ENCODE data around the gene ZFPM1. TPM values are rescaled to one million over a fixed set of nuclear protein-coding genes. Genes with fewer than 3 reads are reported as not detected.
"Not testable (repeated sequence)": the region's sequence is repeated elsewhere in the genome, so short reads cannot be mapped to it uniquely, and the experiment has no call there.

ZFPM1 gene
- total RNA-seq, 1 experiment from 2014 or later = 0.75 TPM

DNA sequence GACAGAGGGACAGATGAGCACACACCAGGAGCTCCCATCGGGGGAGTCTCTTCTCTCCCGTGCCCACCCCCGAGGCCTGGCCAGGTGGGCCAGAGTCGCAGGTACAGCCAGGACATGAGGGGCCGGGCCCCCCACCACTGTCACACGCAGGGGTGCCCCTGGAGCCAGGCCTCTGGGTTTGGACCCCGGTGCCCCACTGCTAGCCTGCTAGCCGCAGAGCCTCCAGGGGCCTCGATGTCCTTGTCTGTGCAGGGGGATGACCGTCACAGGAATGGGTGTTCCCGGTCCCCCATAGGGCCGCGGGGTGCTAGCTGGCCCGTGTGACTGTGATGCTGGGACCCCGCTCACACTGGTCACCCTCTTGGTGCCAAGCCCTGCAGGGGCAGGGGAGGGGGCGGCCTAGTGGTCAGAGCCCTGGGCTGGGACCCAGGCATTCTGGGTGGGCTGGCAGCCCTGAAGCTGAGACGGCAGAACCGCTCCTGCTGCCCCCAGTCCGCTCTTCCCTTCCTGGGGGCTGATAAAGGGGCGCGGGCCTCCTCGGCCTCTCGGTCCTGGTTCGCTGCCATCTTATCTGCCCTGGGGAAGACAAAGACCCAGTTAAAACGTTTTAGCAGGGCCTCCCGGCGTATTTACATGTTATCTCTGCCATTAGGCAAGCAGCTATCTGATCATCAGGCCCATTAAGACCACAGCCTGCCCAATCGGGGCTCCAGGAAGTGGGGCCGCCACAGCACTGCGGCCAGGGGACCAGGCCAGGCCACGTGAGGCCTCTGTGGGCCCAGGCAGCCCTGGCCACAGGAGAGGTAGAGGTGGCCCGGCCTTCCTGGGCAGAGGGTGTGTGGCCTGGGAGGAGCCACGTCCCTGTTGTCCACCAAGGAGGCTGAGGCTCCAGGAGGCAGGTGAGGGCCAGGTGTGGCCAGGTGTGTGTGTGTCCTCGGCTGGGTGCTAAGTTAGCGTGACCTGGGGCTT lies 59.9 kb downstream of the ZFPM1 start:
- H3K9ac ChIP-seq (ENCODE audit: low read length) = no peak overlapping the region
- no peaks in the 10 kb centered on the region for H3K9me3 ChIP-seq (ENCODE audit: low read length)
- H4K20me1 ChIP-seq (ENCODE audit: insufficient read depth, low read depth, low read length) = no peaks in the 10 kb centered on the region
- DNase-seq = no peak
- H3K36me3 ChIP-seq (ENCODE audit: insufficient read depth, low read length) = no peaks in the 10 kb centered on the region
- H3K9me2 ChIP-seq (replicated peaks; ENCODE audit: insufficient read depth, low read length) = no peaks in the 10 kb centered on the region
- H3K4me2 ChIP-seq (ENCODE audit: low read depth, low read length, poor library complexity, severe bottlenecking) = no peak overlapping the region
- no peaks in the 10 kb centered on the region for H3K27me3 ChIP-seq (ENCODE audit: low read length)
- H3K4me3 ChIP-seq (ENCODE audit: low read length) = no peak overlapping the region
- H3K79me2 ChIP-seq (ENCODE audit: low read length) = no peaks in the 10 kb centered on the region
- H3K4me1 ChIP-seq (ENCODE audit: low read length) = no peaks in the 10 kb centered on the region
- H3K27ac ChIP-seq (ENCODE audit: low read length) = no peak overlapping the region
- H2AFZ ChIP-seq (ENCODE audit: low read length) = no peak overlapping the region

DNA sequence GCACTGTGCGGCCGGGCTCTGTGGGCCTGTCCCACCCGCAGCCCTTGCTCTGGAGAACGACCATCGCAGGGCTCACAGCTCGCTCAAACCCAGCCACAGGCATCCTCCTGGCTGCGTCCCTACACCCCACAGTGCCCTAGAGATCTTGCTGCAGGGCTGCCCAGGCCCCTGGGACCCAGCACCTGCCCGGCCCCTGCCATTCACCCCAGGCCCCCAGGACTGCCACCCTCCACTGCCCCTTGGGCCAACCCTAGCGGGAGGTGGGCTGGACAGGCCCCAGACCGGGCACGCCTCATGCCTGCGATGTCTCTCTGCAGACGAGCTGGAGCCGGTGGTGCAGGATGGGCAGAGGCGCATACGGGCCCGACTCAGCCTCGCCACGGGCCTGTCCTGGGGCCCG lies 61.0 kb downstream of the ZFPM1 start:
- no peak overlapping the region for H3K9ac ChIP-seq (ENCODE audit: low read length)
- DNase-seq = no peak
- H2AFZ ChIP-seq (ENCODE audit: low read length) = no peak overlapping the region
- H3K27ac ChIP-seq (ENCODE audit: low read length) = no peak overlapping the region
- no peak overlapping the region for H3K4me2 ChIP-seq (ENCODE audit: low read depth, low read length, poor library complexity, severe bottlenecking)
- H3K9me2 ChIP-seq (replicated peaks; ENCODE audit: insufficient read depth, low read length) = no peaks in the 10 kb centered on the region
- H3K27me3 ChIP-seq (ENCODE audit: low read length) = no peaks in the 10 kb centered on the region
- H3K4me3 ChIP-seq (ENCODE audit: low read length) = no peak overlapping the region
- H3K79me2 ChIP-seq (ENCODE audit: low read length) = no peaks in the 10 kb centered on the region
- H3K4me1 ChIP-seq (ENCODE audit: low read length) = no peaks in the 10 kb centered on the region
- H4K20me1 ChIP-seq (ENCODE audit: insufficient read depth, low read depth, low read length) = no peaks in the 10 kb centered on the region
- H3K9me3 ChIP-seq (ENCODE audit: low read length) = no peaks in the 10 kb centered on the region
- H3K36me3 ChIP-seq (ENCODE audit: insufficient read depth, low read length) = no peaks in the 10 kb centered on the region

DNA sequence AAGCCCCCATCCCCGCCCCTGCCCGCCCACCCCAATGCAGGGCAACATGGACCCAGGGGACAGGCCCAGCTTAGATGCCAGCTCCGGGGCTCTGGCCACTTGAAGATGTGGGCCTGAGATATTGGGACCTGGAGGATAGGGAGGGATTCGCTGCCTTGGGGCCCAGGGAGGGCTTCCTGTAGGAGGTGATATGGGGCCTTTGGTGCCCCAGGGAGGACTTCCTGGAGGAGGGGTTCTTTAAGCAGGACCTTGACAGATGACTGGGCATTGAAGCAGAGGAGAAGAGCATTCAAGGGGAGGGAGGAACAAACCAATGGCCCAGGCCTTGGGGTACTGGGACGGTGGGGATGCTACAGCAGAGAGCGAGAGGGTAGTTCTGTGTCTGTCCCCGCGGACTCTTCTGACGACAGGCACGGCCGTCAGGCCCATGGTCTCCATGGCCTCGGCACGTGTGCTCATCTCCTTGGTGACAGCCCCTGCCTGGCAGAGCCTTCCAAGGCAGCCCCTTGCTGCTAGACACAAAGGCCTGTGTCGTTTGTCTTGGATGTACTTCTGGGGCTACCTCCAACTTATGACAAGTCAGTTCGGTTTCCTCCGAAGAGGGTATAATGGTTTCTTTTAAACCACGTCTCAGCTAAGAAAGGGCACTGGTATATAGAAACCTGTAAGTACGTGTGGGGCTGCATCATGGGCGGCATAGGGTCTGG lies 61.6 kb downstream of the ZFPM1 start:
- H3K36me3 ChIP-seq (ENCODE audit: insufficient read depth, low read length) = no peaks in the 10 kb centered on the region
- H3K9me3 ChIP-seq (ENCODE audit: low read length) = no peaks in the 10 kb centered on the region
- no peak overlapping the region for H3K9ac ChIP-seq (ENCODE audit: low read length)
- no peaks in the 10 kb centered on the region for H3K79me2 ChIP-seq (ENCODE audit: low read length)
- no peaks in the 10 kb centered on the region for H4K20me1 ChIP-seq (ENCODE audit: insufficient read depth, low read depth, low read length)
- no peak overlapping the region for H3K4me2 ChIP-seq (ENCODE audit: low read depth, low read length, poor library complexity, severe bottlenecking)
- no peaks in the 10 kb centered on the region for H3K9me2 ChIP-seq (replicated peaks; ENCODE audit: insufficient read depth, low read length)
- no peaks in the 10 kb centered on the region for H3K27me3 ChIP-seq (ENCODE audit: low read length)
- H2AFZ ChIP-seq (ENCODE audit: low read length) = no peak overlapping the region
- DNase-seq = no peak
- no peak overlapping the region for H3K4me3 ChIP-seq (ENCODE audit: low read length)
- no peak overlapping the region for H3K27ac ChIP-seq (ENCODE audit: low read length)
- H3K4me1 ChIP-seq (ENCODE audit: low read length) = no peaks in the 10 kb centered on the region

DNA sequence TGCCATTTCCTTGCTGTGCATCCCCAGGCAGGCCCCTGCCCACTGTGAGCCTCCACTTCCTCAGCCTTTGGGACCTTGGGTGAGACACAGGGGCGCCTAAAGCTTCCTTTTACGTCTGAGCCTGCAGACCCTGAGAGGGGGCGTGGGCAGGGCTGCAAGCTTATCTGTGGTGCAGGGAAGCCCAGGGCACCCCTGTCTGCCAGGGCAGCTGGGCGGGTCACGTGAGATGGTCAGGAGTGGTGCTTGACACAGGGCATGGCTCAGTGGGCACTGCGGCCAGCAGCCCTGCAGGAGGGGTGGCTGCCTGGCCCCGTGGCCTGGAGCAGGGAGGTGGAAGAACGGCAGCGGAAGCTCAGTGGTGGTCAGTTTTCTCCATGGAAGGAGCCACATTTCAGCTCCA lies 62.3 kb downstream of the ZFPM1 start:
- H3K4me3 ChIP-seq (ENCODE audit: low read length) = no peak overlapping the region
- H2AFZ ChIP-seq (ENCODE audit: low read length) = no peak overlapping the region
- no peaks in the 10 kb centered on the region for H4K20me1 ChIP-seq (ENCODE audit: insufficient read depth, low read depth, low read length)
- H3K27me3 ChIP-seq (ENCODE audit: low read length) = no peaks in the 10 kb centered on the region
- H3K9me3 ChIP-seq (ENCODE audit: low read length) = no peaks in the 10 kb centered on the region
- DNase-seq = no peak
- H3K9ac ChIP-seq (ENCODE audit: low read length) = no peak overlapping the region
- H3K4me1 ChIP-seq (ENCODE audit: low read length) = no peaks in the 10 kb centered on the region
- H3K4me2 ChIP-seq (ENCODE audit: low read depth, low read length, poor library complexity, severe bottlenecking) = no peak overlapping the region
- H3K27ac ChIP-seq (ENCODE audit: low read length) = no peak overlapping the region
- H3K9me2 ChIP-seq (replicated peaks; ENCODE audit: insufficient read depth, low read length) = no peaks in the 10 kb centered on the region
- no peaks in the 10 kb centered on the region for H3K36me3 ChIP-seq (ENCODE audit: insufficient read depth, low read length)
- no peaks in the 10 kb centered on the region for H3K79me2 ChIP-seq (ENCODE audit: low read length)

DNA sequence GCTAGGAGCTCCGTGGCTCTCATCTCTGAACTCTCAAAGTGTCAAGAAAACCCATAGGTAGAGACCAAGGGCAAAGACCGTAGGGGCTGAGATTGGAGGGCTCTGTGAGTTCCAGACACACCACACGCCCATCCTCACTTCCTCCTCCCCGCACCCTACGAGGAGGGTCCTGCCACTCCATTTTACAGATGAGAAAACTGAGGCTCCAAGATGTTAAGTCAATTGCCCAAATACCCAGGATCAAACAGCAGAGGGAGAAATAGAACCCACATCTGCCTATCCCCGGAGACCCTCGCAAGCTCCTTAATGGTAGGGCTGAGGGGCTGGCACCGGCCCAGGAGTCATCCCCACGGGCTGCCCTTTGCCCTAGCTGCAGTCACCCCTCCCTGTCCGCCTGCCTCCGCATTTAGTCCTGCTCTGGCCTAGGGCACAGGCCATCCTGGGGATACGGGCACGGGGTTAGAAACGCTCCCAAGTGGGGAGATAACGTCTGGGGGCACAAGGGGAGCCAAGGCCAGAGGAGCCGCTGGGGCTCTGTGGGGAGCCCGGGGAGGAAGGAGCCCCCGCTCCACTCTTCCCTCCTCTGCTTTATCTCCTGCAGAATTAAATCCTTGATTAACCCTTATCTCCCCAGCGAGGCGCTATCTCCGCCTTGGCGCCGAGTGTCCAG lies 63.0 kb downstream of the ZFPM1 start:
- no peak for DNase-seq
- H3K36me3 ChIP-seq (ENCODE audit: insufficient read depth, low read length) = no peaks in the 10 kb centered on the region
- no peaks in the 10 kb centered on the region for H4K20me1 ChIP-seq (ENCODE audit: insufficient read depth, low read depth, low read length)
- no peaks in the 10 kb centered on the region for H3K9me2 ChIP-seq (replicated peaks; ENCODE audit: insufficient read depth, low read length)
- H3K4me1 ChIP-seq (ENCODE audit: low read length) = no peaks in the 10 kb centered on the region
- H3K27me3 ChIP-seq (ENCODE audit: low read length) = no peaks in the 10 kb centered on the region
- no peak overlapping the region for H3K4me3 ChIP-seq (ENCODE audit: low read length)
- no peaks in the 10 kb centered on the region for H3K79me2 ChIP-seq (ENCODE audit: low read length)
- no peak overlapping the region for H3K27ac ChIP-seq (ENCODE audit: low read length)
- no peaks in the 10 kb centered on the region for H3K9me3 ChIP-seq (ENCODE audit: low read length)
- no peak overlapping the region for H3K4me2 ChIP-seq (ENCODE audit: low read depth, low read length, poor library complexity, severe bottlenecking)
- no peak overlapping the region for H2AFZ ChIP-seq (ENCODE audit: low read length)
- no peak overlapping the region for H3K9ac ChIP-seq (ENCODE audit: low read length)

DNA sequence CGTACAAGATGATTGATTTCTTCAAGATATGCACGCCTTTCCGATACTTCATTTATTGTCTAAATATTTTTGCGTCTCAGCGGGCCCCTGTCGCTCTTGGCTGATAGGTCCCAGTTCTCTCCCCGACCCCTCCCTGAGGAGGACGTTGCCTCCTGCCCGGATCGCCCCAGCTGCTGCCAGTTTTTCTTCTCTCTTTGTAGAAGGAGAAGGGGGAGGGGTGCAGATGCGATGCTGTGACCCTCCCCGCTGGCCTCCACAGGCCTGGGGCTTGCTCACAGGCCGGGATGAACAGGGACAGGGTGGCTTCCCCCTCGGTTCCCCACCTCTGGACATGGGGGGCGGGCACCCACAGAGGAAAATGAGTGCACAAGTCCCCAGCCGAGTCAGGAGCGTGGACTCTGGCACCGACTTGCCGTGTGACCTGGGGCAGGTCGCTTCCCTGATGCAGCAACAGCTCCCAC lies 63.6 kb downstream of the ZFPM1 start:
- no peaks in the 10 kb centered on the region for H3K4me1 ChIP-seq (ENCODE audit: low read length)
- no peak overlapping the region for H3K4me3 ChIP-seq (ENCODE audit: low read length)
- no peaks in the 10 kb centered on the region for H3K27me3 ChIP-seq (ENCODE audit: low read length)
- no peak overlapping the region for H3K4me2 ChIP-seq (ENCODE audit: low read depth, low read length, poor library complexity, severe bottlenecking)
- no peaks in the 10 kb centered on the region for H3K9me3 ChIP-seq (ENCODE audit: low read length)
- no peaks in the 10 kb centered on the region for H3K79me2 ChIP-seq (ENCODE audit: low read length)
- no peak overlapping the region for H3K9ac ChIP-seq (ENCODE audit: low read length)
- no peaks in the 10 kb centered on the region for H3K9me2 ChIP-seq (replicated peaks; ENCODE audit: insufficient read depth, low read length)
- H3K36me3 ChIP-seq (ENCODE audit: insufficient read depth, low read length) = no peaks in the 10 kb centered on the region
- no peak overlapping the region for H2AFZ ChIP-seq (ENCODE audit: low read length)
- no peak for DNase-seq
- no peaks in the 10 kb centered on the region for H4K20me1 ChIP-seq (ENCODE audit: insufficient read depth, low read depth, low read length)
- no peak overlapping the region for H3K27ac ChIP-seq (ENCODE audit: low read length)

DNA sequence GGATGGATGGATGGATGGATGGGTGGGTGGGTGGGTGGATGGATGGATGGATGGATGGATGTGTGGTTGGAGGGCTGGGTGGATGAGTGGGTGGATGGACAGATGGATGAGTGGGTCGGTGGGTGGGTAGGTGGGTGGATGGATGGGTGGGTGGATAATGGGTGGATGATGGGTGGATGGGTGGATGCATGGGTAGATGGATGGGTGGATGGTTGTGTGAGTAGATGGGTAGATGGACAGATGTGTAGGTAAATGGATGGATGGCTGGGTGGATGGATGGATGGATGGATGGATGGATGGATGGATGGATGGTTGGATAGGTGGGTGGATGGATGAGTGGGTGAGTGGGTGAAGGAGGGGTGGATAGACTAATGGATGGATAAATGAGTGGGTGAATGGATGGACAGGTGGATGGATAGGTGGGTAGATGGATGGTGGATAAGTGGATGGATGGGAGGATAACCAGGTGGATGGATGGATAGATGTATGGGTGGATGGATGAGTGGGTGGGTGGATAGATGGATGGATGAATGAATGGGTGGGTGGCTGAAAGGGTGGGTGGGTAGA lies 64.2 kb downstream of the ZFPM1 start:
- not testable (repeated sequence) for H3K9ac ChIP-seq (ENCODE audit: low read length); H3K36me3 ChIP-seq (ENCODE audit: insufficient read depth, low read length); H3K27ac ChIP-seq (ENCODE audit: low read length); H2AFZ ChIP-seq (ENCODE audit: low read length); H3K79me2 ChIP-seq (ENCODE audit: low read length); H3K27me3 ChIP-seq (ENCODE audit: low read length); H3K9me2 ChIP-seq (replicated peaks; ENCODE audit: insufficient read depth, low read length); H3K4me1 ChIP-seq (ENCODE audit: low read length); DNase-seq; H3K9me3 ChIP-seq (ENCODE audit: low read length); H3K4me3 ChIP-seq (ENCODE audit: low read length); H4K20me1 ChIP-seq (ENCODE audit: insufficient read depth, low read depth, low read length); H3K4me2 ChIP-seq (ENCODE audit: low read depth, low read length, poor library complexity, severe bottlenecking)

All from Karpas-422 (cell line).